Measurements from ENCODE around the gene AMIGO1. TPM values are rescaled to one million over a fixed set of nuclear protein-coding genes. Genes with fewer than 3 reads are reported as not detected.

Gene AMIGO1
- total RNA-seq, 1 experiment from 2014 or later, result 0.55 TPM

DNA sequence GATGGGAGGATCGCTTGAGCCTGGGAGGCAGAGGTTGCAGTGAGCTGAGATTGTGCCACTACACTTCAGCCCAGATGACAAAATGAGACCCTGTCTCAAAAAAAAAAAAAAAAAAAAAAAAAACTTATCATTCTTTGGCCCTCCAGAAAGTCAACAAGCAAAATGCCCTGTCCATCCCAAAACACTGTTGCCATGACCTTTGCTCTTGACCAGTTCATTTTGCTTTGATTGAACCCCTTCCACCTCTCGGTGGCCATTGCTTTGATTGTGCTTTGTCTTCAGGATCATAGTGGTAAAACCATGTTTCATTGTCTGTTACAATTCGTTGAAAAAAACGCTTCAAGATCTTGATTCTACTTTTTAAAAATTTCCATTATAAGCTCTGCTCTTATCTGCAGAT lies 51.7 kb downstream of the AMIGO1 start:
- H3K27ac ChIP-seq, result no peak overlapping the region
- H3K9me3 ChIP-seq (replicated peaks), result peaks cover 5% of the 10 kb centered on the region
- DNase-seq (ENCODE audit: low read depth in 1 of 2, low spot score in 2 of 2), result no peak
- H3K36me3 ChIP-seq, result no peaks in the 10 kb centered on the region
- no peak overlapping the region for H3K4me3 ChIP-seq
- H3K4me1 ChIP-seq (replicated peaks), result no peaks in the 10 kb centered on the region
- peaks cover 15% of the 10 kb centered on the region for H3K27me3 ChIP-seq (replicated peaks)

GRCh38 chr1:109454497-109455133 lies 54.9 kb downstream of the AMIGO1 start:
- Histone ChIP-seq H3K27me3 (replicated peaks) (peaks cover 13% of the 10 kb centered on the region), H3K36me3 (no peaks in the 10 kb centered on the region), H3K4me3 (no peak overlapping the region), H3K27ac (no peak overlapping the region), H3K4me1 (replicated peaks) (no peaks in the 10 kb centered on the region), H3K9me3 (replicated peaks) (peaks cover 5% of the 10 kb centered on the region)
- no peak for DNase-seq (ENCODE audit: low read depth in 1 of 2, low spot score in 2 of 2)

Other genes starting within 250 kb of the AMIGO1 start
- gene PSRC1, start 226.6 kb downstream of the AMIGO1 start, total RNA-seq (2014; rRNA removed; shearing (Covaris generic)), result 94.1 and 137 TPM in 2 replicates
- gene MYBPHL, start 202.7 kb downstream of the AMIGO1 start, total RNA-seq (2014; rRNA removed; shearing (Covaris generic)), result not detected in 2 replicates
- gene SORT1, start 111.8 kb downstream of the AMIGO1 start, total RNA-seq (2014; rRNA removed; shearing (Covaris generic)), result 7.7 and 11.2 TPM in 2 replicates
- 104 and 107 TPM in 2 replicates for gene PSMA5, start 83.3 kb downstream of the AMIGO1 start, total RNA-seq (2014; rRNA removed; shearing (Covaris generic))
- 0.11 TPM in 1 of 2 replicates, not detected in the other for gene SYPL2, start 43.2 kb downstream of the AMIGO1 start, total RNA-seq (2014; rRNA removed; shearing (Covaris generic))
- gene ATXN7L2, start 25.8 kb downstream of the AMIGO1 start, total RNA-seq (2014; rRNA removed; shearing (Covaris generic)), result 4.1 and 5.7 TPM in 2 replicates
- 3.5 and 5.5 TPM in 2 replicates for gene CYB561D1, start 15.6 kb downstream of the AMIGO1 start, total RNA-seq (2014; rRNA removed; shearing (Covaris generic))
- 0.34 TPM in 1 of 2 replicates, not detected in the other for gene GPR61, start 30.1 kb upstream of the AMIGO1 start, total RNA-seq (2014; rRNA removed; shearing (Covaris generic))
- 13.1 and 17.9 TPM in 2 replicates for gene GNAI3, start 38.9 kb upstream of the AMIGO1 start, total RNA-seq (2014; rRNA removed; shearing (Covaris generic))
- 0.16 TPM in 1 of 2 replicates, not detected in the other for gene GNAT2, start 109.9 kb upstream of the AMIGO1 start, total RNA-seq (2014; rRNA removed; shearing (Covaris generic))
- gene AMPD2, start 110.1 kb upstream of the AMIGO1 start, total RNA-seq (2014; rRNA removed; shearing (Covaris generic)), result 47.6 and 49.2 TPM in 2 replicates
- gene GSTM4, start 146.4 kb upstream of the AMIGO1 start, total RNA-seq (2014; rRNA removed; shearing (Covaris generic)), result 18.8 and 26.7 TPM in 2 replicates
- 4.1 and 19.3 TPM in 2 replicates for gene GSTM2, start 158.3 kb upstream of the AMIGO1 start, total RNA-seq (2014; rRNA removed; shearing (Covaris generic))
- gene GSTM1, start 178.1 kb upstream of the AMIGO1 start, total RNA-seq (2014; rRNA removed; shearing (Covaris generic)), result 19.0 and 26.8 TPM in 2 replicates
- gene GSTM5, start 202.5 kb upstream of the AMIGO1 start, total RNA-seq (2014; rRNA removed; shearing (Covaris generic)), result not detected in 2 replicates
- 223 and 305 TPM in 2 replicates for gene GSTM3, start 231.3 kb upstream of the AMIGO1 start, total RNA-seq (2014; rRNA removed; shearing (Covaris generic))

All from SJSA1 (cell line).